ENCODE data around the gene TXNL4A. TPM values are rescaled to one million over a fixed set of nuclear protein-coding genes. Genes with fewer than 3 reads are reported as not detected.

Gene TXNL4A
- total and polyA plus RNA-seq, 2 experiments from 2014 or later, result 71.9 to 227 TPM

GRCh38 chr18:79955302-79956075 lies 32.9 kb downstream of the TXNL4A start:
- TF ChIP-seq EZH2 (IDR thresholded peaks at IDR 0.05; ENCODE audit: borderline replicate concordance), result no peak
- no peak for TF ChIP-seq EZH2phosphoT487 (IDR thresholded peaks at IDR 0.05; ENCODE audit: low read depth, severe bottlenecking, unreplicated experiment)
- no peak for TF ChIP-seq CTCF (IDR thresholded peaks at IDR 0.05; ENCODE audit: poor library complexity)
- Histone ChIP-seq H3K27ac (peak overlapping the region; percentile 84), H4K20me1 (ENCODE audit: insufficient read depth, poor library complexity, severe bottlenecking) (peaks cover 2% of the 10 kb centered on the region), H3K9me3 (ENCODE audit: low read depth) (no peaks in the 10 kb centered on the region), H3K9me2 (replicated peaks; ENCODE audit: insufficient read depth) (no peaks in the 10 kb centered on the region), H3K36me3 (replicated peaks; ENCODE audit: insufficient read depth, low read depth) (no peaks in the 10 kb centered on the region), H3K79me2 (peaks cover 7% of the 10 kb centered on the region), H3K27me3 (no peaks in the 10 kb centered on the region), H3K4me3 (no peak overlapping the region), H2AFZ (no peak overlapping the region), H3K4me2 (no peak overlapping the region), H3K4me1 (ENCODE audit: insufficient read depth) (peaks cover 25% of the 10 kb centered on the region)
- 91% methylated on average over 12 of the region's 12 CpGs for WGBS (ENCODE audit: low lambda C conversion rate, missing lambda C conversion rate)
- DNase-seq (ENCODE audit: low spot score), result no peak

DNA sequence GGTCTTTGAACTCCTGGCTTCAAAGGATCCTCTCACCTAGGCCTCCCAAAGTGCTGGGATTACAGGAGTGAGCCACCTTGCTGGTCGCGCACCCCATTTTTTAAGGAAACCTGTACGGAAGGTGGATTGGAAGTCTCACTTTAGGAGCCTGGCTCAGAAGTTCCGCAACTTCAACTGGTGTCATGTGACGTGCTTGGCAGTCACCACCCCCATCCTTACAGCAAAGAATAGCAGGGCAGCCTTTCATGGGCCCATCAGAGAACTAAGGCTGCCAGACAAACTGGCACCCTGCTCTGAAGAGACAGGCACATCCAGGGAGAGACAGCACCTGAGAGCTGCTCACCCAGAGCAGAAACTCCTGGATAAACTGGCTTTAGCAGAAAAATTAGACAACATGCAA lies 33.6 kb downstream of the TXNL4A start:
- H3K27ac ChIP-seq, result peak overlapping the region; percentile 84
- 95% methylated on average over 5 of the region's 5 CpGs for WGBS (ENCODE audit: low lambda C conversion rate, missing lambda C conversion rate)
- no peak overlapping the region for H2AFZ ChIP-seq
- H3K9me2 ChIP-seq (replicated peaks; ENCODE audit: insufficient read depth), result no peaks in the 10 kb centered on the region
- no peaks in the 10 kb centered on the region for H3K27me3 ChIP-seq
- H3K9me3 ChIP-seq (ENCODE audit: low read depth), result no peaks in the 10 kb centered on the region
- no peak overlapping the region for H3K4me3 ChIP-seq
- no peak for TF ChIP-seq EZH2 (IDR thresholded peaks at IDR 0.05; ENCODE audit: borderline replicate concordance)
- TF ChIP-seq CTCF (IDR thresholded peaks at IDR 0.05; ENCODE audit: poor library complexity), result no peak
- no peak for TF ChIP-seq EZH2phosphoT487 (IDR thresholded peaks at IDR 0.05; ENCODE audit: low read depth, severe bottlenecking, unreplicated experiment)
- H3K79me2 ChIP-seq, result peaks cover 14% of the 10 kb centered on the region
- DNase-seq (ENCODE audit: low spot score), result no peak
- peaks cover 25% of the 10 kb centered on the region for H3K4me1 ChIP-seq (ENCODE audit: insufficient read depth)
- no peaks in the 10 kb centered on the region for H3K36me3 ChIP-seq (replicated peaks; ENCODE audit: insufficient read depth, low read depth)
- no peak overlapping the region for H3K4me2 ChIP-seq
- peaks cover 9% of the 10 kb centered on the region for H4K20me1 ChIP-seq (ENCODE audit: insufficient read depth, poor library complexity, severe bottlenecking)

GRCh38 chr18:79953971-79954651 lies 34.3 kb downstream of the TXNL4A start:
- H3K9me3 ChIP-seq (ENCODE audit: low read depth), result no peaks in the 10 kb centered on the region
- no peak overlapping the region for H3K4me3 ChIP-seq
- no peak for TF ChIP-seq CTCF (IDR thresholded peaks at IDR 0.05; ENCODE audit: poor library complexity)
- TF ChIP-seq EZH2phosphoT487 (IDR thresholded peaks at IDR 0.05; ENCODE audit: low read depth, severe bottlenecking, unreplicated experiment), result no peak
- TF ChIP-seq EZH2 (IDR thresholded peaks at IDR 0.05; ENCODE audit: borderline replicate concordance), result no peak
- peak; percentile 75 for DNase-seq (ENCODE audit: low spot score)
- no peaks in the 10 kb centered on the region for H3K9me2 ChIP-seq (replicated peaks; ENCODE audit: insufficient read depth)
- 76% methylated on average over 10 of the region's 10 CpGs for WGBS (ENCODE audit: low lambda C conversion rate, missing lambda C conversion rate)
- peaks cover 21% of the 10 kb centered on the region for H3K79me2 ChIP-seq
- H3K27ac ChIP-seq, result peak overlapping the region; percentile 84
- peaks cover 27% of the 10 kb centered on the region for H3K4me1 ChIP-seq (ENCODE audit: insufficient read depth)
- no peaks in the 10 kb centered on the region for H3K36me3 ChIP-seq (replicated peaks; ENCODE audit: insufficient read depth, low read depth)
- no peak overlapping the region for H2AFZ ChIP-seq
- no peak overlapping the region for H3K4me2 ChIP-seq
- no peaks in the 10 kb centered on the region for H3K27me3 ChIP-seq
- peaks cover 14% of the 10 kb centered on the region for H4K20me1 ChIP-seq (ENCODE audit: insufficient read depth, poor library complexity, severe bottlenecking)

Measured in hepatocyte (in vitro differentiated cells).